Measurements from ENCODE around the gene ENTPD8. TPM values are rescaled to one million over a fixed set of nuclear protein-coding genes. Genes with fewer than 3 reads are reported as not detected.

ENTPD8 gene
- total and polyA plus RNA-seq, 2 experiments from 2014 or later = 0.15 to 0.51 TPM

- no peak for TF ChIP-seq CTCF (IDR thresholded peaks at IDR 0.05; ENCODE audit: low read depth, low read length)
- Histone ChIP-seq H3K9me3 (ENCODE audit: low read depth) (no peaks in the 10 kb centered on the region), H3K4me3 (no peak overlapping the region), H3K4me1 (ENCODE audit: low read depth) (no peaks in the 10 kb centered on the region), H3K27me3 (peaks cover 20% of the 10 kb centered on the region), H3K36me3 (no peaks in the 10 kb centered on the region), H3K27ac (no peak overlapping the region)
- no peak for DNase-seq (ENCODE audit: low read depth in 1 of 2, low spot score in 1 of 2)
These were observed 1.9 kb downstream of the ENTPD8 start for GRCh38 chr9:137439158-137439714.

DNA sequence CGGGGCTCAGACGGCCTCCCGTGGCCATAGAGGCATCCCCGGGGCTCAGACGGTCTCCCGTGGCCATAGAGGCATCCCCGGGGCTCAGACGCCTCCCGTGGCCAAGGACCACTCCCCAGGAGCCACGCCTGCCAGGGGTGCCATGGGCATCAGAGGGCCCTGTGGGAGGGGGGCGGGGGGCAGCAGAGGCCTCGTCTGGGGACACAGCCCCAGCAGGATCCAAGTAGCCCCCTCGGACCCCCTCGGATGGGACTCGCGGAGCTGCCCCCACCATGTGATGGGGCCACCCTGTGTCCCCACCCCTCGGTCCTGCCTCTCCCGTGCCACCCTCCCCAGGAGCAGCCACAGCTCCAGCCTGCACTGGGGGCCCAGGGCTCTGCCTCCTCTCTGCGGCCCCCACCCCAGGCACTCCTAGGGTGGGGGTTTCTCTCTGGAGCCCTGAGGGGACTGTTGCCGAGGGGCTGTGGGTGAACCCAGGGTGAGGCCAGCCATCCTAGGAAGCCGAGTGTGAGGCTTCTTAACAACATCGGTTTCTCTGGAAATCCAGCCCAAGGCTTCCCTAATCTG lies 2.5 kb downstream of the ENTPD8 start:
- no peak for TF ChIP-seq CTCF (IDR thresholded peaks at IDR 0.05; ENCODE audit: low read depth, low read length)
- no peak for DNase-seq (ENCODE audit: low read depth in 1 of 2, low spot score in 1 of 2)
- Histone ChIP-seq H3K9me3 (ENCODE audit: low read depth) (no peaks in the 10 kb centered on the region), H3K4me1 (ENCODE audit: low read depth) (no peaks in the 10 kb centered on the region), H3K27me3 (peaks cover 20% of the 10 kb centered on the region), H3K36me3 (no peaks in the 10 kb centered on the region), H3K4me3 (no peak overlapping the region), H3K27ac (no peak overlapping the region)

- Histone ChIP-seq H3K4me3 (no peak overlapping the region), H3K27me3 (peaks cover 17% of the 10 kb centered on the region), H3K4me1 (ENCODE audit: low read depth) (no peaks in the 10 kb centered on the region), H3K9me3 (ENCODE audit: low read depth) (no peaks in the 10 kb centered on the region), H3K36me3 (no peaks in the 10 kb centered on the region), H3K27ac (no peak overlapping the region)
- no peak for TF ChIP-seq CTCF (IDR thresholded peaks at IDR 0.05; ENCODE audit: low read depth, low read length)
- no peak for DNase-seq (ENCODE audit: low read depth in 1 of 2, low spot score in 1 of 2)
These were observed 3.2 kb downstream of the ENTPD8 start for GRCh38 chr9:137437691-137438590.

DNA sequence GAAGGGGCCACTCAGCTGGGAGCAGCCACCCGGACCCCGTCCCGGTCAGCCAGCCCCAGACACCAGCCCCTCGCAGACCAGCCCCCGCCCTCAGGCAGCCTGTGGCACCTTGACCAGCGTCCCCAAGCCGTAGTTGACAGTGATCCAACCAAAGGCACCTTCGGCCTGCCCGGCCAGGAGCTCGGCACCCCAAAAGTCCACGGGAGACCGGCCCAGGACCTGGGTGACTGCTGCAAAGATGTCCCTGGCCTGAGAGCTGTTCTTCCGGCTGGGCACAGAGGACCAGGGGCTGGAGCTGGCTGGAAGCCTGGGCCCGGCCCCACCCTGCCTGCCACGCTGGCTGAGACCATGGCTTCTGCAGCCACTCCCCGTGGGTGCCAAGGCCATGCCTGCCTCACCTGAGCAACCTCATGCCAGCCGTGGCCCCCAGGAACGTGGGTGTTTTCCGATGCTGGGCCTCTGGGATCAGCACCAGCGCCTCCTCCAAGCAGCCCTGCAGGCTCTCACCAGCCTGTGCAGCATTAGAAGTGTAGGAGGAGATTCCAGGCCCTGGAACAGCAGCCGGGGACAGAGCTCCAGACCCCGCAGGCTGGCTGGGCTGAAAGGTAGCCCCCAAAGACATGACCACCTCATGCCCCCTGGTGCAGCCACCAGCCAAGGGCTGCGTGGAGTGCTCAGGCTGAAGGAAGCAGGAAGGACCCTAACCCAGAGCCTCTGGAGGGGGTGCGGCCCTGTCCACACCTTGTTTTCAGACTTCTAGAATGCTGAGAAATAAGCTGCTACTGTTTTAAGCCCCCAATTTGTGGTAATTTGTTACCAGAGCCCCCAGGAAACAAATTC lies 4.2 kb downstream of the ENTPD8 start:
- H3K27me3 ChIP-seq = peaks cover 8% of the 10 kb centered on the region
- no peaks in the 10 kb centered on the region for H3K4me1 ChIP-seq (ENCODE audit: low read depth)
- no peak overlapping the region for H3K4me3 ChIP-seq
- H3K36me3 ChIP-seq = no peaks in the 10 kb centered on the region
- no peak overlapping the region for H3K27ac ChIP-seq
- no peaks in the 10 kb centered on the region for H3K9me3 ChIP-seq (ENCODE audit: low read depth)
- DNase-seq (ENCODE audit: low read depth in 1 of 2, low spot score in 1 of 2) = no peak
- no peak for TF ChIP-seq CTCF (IDR thresholded peaks at IDR 0.05; ENCODE audit: low read depth, low read length)

Measured in cardiac muscle cell (in vitro differentiated cells and primary cell).